ENCODE data around the gene SLC24A4.

SLC24A4 gene

DNA sequence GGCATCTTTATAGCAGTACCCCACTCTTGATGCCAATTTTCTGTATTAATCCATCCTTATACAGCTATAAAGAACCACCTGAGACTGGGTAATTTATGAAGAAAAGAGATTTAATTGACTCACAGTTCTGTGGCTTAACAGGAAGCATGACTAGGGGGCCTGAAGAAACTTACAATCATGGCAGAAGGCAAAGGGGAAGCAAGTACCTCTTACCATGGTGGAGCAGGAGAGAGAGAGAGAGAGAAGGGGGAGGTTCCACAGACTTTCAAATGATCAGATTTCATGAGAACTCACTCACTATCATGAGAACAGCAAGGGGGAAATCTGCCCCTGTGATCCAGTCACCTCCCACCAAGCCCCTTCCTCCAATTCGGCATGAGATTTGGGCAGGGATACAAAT, 84.4 kb downstream of the SLC24A4 start:
- DNase-seq, result no peak

- DNase-seq, result no peak
Measured at GRCh38 chr14:92409043-92409442, 86.1 kb downstream of the SLC24A4 start.

DNA sequence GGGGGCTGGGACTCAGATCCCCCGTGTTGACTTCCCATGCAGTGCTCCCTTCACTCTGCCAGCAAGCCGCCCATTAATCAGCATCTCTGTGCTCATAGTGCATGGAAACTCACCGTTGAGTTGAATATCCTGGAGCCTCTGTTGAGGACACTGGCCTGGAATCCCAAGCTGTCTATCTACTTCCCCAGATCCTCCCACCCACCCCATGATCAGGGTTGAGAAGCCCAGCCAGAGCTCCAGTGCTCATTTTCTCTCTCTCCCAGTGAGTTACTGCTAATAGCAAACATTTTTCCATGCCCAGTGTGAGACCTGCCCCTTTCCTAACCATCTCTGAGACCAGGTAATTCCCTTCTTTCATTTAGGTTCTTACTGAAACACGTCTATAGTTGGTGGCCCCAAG, 88.2 kb downstream of the SLC24A4 start:
- no peak for DNase-seq

GRCh38 chr14:92411941-92412340, 89.0 kb downstream of the SLC24A4 start:
- DNase-seq, result no peak

DNA sequence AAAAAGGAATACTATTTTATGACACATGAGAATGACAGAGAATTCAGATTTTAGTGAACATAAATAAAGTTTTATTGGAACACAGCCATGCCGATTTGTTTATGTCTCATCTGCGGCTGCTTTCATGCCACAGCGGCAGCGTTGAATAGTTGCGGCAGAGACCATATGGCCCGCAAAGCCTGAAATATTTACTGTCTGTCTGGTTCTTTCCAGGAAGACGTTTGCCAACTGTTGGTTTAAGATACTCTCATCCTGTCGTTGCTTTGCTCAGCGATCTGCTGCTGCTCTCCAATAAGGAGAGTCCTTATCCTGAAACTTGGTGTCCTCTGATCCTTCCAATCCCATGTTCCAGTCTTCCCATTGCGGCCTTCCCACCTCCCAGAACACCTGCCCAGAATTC, 89.9 kb downstream of the SLC24A4 start:
- no peak for DNase-seq

DNA sequence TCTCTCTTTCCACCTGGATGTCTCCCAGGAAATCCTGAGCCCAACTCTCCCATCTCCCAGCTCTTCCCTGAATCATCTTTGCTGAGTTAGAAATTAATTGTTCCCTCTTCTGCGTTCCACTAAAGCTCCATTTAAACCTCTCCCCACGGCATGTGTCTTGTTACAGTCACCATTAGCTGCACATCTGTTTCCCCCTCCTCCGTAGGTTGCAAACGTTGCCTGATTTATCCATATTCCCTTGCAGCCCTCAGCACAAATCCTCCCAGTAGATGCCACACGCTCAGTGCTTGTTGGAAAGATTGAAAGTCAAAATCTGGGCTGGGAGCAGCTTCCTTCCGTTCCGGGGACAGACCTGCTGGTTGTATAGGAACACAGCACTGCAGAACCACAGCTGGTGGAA, 90.4 kb downstream of the SLC24A4 start:
- no peak for DNase-seq

- DNase-seq, result no peak
Measured at GRCh38 chr14:92414690-92415445, 91.9 kb downstream of the SLC24A4 start.

DNA sequence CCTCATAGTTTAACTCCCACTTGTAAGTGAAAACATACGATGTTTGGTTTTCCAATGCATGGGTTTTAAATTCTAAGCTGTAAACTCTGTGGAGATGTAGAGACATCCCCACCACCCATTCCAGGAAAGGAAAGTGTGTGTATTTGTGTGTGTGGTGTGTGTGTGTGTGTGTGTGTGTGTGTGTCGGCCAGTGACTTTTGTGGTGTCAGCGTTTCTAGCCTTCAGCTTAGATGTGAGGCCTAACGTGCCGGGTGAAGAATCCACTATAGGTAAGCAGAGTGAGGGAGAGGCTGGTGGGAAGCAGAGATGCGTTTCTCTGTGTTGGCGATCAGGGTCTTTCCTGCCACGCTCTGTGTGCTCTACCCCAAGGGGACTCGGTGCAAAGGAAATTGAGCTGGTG, 93.0 kb downstream of the SLC24A4 start:
- no peak for DNase-seq

GRCh38 chr14:92416544-92416943, 93.6 kb downstream of the SLC24A4 start:
- DNase-seq, result no peak

- no peak for DNase-seq
Measured at GRCh38 chr14:92417759-92418158, 94.8 kb downstream of the SLC24A4 start.

DNA sequence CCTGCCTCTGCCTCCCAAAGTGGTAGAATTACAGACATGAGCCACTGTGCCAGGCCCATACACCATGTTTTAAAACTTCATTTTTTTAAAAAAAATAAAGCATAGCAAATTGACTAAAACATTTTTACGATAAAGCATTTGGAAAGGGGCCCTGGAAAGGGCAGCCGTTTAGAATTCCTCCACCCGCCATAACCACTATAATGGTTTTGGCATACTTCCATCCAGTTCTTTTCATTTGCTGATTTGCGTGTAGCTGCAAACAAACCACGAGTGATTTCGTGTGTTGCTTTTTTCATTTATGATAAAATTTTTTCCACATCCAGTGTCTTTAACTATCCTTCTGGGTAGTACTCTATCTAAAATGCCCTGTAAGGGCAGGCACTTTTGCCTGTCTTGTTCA, 98.8 kb downstream of the SLC24A4 start:
- no peak for DNase-seq

- DNase-seq, result no peak
Measured at GRCh38 chr14:92425101-92425500, 102.1 kb downstream of the SLC24A4 start.

DNA sequence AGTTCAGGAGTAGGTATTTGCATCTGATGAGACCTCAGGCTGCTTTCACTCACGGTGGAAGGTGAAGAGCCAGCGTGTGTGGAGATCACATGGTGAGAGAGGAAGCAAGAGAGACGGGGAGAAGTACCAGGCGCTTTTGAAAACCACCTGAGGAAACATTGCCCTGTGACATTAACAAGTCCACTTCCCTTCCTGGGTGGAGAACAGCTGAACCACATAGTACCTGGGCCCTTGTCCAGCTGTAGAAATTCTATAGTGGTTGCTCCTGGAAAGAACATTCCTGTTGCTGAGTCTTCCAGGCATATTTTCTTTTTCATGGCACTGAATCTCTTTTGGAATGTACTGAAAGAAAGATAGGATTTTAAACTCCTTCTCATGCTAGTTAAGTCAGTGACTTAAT, 103.3 kb downstream of the SLC24A4 start:
- DNase-seq, result no peak

DNA sequence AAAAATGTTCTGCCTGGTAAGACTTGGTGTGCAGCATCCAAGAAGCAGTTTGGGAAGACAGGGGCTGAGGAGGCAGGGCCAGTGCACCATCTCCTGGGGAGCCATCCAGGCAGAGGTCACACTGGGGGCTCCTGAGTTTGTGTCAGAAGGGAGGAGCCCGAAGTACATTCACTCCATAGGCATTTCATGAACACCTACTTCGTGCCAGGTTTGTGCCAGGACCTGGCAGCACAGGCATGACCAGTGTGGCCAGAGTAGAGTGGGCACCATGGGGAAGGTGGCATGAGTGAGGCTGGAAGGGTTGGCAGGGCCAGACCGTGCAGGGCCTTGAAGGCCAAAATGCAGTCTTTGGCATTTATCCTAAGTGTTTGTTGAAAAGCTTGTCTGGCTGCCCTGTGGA, 104.1 kb downstream of the SLC24A4 start:
- DNase-seq, result no peak

DNA sequence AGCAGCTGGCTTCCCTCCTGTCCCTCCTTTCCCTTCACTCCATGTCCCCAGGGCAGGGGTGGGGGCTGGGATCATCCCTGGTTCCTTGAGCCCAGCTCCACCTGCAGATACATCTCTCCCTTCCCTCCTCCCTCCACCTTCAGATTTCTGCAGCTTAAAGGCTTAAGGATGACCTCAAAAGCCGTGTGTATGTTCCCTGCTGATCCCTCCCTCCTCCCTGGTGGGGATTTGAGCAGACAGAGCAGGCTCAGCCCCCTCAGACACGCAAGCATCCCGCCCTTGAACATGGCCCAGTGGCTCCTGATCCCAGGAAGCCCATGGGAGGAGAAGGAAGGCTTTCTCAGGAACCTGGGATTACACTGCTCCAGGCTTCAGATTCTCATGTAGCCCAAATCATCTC, 107.7 kb downstream of the SLC24A4 start:
- DNase-seq, result no peak

DNA sequence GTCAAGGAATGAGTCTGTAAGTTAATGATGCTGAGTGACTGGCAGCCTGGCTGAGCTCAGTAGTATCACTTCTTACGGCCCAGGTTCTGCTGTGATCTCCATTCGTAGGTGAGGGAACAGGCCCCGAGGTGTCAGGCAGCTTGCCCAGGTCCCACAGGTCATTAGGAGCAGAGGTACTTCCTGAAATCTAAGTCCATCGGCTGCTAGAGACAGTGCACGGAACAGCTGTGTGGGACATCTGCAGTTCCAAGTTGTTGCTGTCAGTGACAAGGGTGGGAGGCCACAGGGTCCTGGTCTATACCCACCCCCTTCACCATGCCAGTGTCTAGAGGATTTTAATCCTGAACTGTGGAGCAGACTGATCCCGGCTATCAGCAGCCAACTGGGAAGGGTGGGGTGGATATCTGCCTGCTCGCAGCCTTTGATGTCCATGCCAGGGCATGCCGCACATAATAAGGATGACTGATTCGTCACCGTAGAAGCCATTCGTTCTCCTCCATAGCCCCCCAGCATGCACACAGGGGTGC, 108.3 kb downstream of the SLC24A4 start:
- no peak for DNase-seq

DNA sequence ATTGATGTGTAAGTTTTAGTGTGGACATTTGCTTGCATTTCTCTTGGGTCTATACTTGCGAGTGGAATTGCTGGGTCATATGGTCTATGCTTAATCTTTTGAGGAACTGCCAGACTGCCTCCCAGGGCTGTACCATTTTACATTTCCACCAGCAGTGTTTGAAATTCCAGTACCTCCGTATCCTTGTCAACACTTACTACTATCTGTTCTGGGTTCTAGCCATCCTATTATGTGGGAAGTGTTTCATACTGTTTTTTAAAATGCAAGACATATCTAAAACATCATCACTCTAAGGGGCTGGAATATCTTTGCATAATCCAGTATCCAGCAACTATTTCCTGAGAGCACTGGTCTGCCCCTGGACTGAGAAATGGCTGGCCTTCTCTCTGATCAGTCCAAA, 110.4 kb downstream of the SLC24A4 start:
- DNase-seq, result no peak

DNA sequence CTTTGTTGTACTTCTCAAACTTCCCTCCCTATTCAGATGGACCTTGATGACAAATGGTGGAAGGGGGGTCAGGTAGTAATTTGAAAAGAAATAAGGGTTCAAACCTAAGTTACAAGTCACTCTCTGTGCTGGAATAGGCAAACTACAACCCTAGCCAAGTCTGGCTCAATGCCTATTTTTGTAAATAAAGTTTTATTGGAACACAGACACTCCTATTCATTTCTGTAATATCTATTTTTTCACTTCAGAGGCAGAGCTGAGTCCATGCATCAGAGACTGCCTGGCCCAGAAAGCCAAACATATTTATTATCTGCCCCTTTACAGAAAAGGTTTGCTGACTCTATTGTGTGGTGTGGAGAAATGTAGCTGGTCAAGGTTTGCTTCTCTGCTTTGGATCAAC, 112.2 kb downstream of the SLC24A4 start:
- DNase-seq, result no peak

- DNase-seq, result no peak
Measured at GRCh38 chr14:92436115-92436776, 113.3 kb downstream of the SLC24A4 start.

- no peak for DNase-seq
Measured at GRCh38 chr14:92437309-92437708, 114.3 kb downstream of the SLC24A4 start.

GRCh38 chr14:92437729-92438285, 114.8 kb downstream of the SLC24A4 start:
- DNase-seq, result no peak

DNA sequence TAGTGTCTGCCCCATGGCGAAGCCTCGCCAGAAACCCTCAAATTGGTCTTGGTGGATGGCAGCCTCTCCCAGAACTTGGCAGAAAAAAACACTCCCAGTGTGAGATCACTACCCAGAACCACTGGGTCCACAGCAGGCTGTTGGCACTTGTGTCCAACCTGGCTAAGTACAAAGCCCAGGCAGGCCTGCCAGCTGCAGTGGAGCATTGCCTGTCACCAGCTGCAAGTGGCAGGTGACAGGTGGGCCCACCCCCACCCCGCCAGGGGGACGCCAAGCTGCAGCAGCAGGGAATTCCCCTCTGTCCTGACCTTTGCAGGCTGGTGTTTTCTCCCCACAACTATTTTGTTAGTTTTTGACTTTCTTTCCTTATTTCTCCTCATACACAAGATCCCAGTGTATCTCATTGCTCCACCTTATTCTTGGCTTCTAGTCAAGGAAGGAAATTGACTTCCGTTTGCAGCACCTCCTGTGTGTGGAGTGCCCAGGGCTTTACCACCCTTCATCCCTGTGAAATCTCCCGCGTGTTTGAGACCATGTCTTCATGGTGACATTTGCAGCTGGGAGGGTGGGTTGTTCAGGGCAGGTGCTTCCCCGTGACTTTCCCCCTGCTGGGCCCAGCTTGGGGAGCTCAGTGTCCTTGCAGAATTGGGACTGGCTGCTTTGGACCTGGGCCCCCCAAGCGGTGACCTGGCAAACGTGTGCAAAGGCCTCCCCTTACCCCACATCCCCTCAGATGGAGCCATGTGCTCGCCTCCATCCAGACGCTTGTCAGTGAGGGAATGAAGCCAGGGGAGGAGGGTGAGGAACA, 116.8 kb downstream of the SLC24A4 start:
- DNase-seq, result no peak

DNA sequence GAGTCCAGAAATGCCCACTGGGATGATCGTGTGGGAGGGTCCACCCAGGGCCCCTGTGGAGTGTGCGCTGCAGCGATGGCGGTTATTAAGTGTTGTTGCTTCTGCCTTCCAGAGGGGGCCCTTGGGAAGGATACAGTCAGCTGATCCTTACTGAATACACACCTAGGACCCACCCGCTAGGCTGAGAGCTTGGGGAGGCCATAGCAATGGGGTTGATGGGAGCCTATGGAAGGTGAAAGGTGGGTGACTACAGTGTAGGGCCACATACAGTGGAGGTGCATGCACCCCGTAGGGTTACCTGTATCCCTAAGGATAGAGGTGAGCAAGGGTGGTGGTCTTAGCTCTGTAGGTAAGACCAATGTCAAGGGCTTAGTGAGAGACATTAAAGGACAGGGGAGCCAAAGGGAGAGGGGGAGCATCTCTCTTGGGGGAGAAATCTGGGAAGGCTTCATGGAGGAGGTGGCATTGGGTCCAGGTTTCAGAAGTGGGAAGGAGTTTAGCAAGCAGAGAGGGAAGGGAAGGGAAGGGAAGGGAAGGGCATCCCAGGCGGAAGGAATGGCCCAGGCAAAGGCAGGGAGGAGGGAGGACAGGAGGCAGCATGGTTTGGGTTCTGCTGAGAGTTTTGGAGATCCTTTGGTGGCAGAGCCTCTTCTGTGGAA, 117.5 kb downstream of the SLC24A4 start:
- DNase-seq, result no peak
